ENCODE data around the gene MAT2A. TPM values are rescaled to one million over a fixed set of nuclear protein-coding genes. Genes with fewer than 3 reads are reported as not detected.

Gene MAT2A
- total and polyA plus RNA-seq, 9 of the 15 experiments (the other 6 are each of a cell fraction or from before 2014, with no cell fraction given): 130 to 1,027 (median 240) TPM

GRCh38 chr2:85538507-85539360, at the start of gene MAT2A (continued):
- TF ChIP-seq HES1 (IDR thresholded peaks at IDR 0.05; ENCODE audit: low read depth) (no peak), CBX8 (IDR thresholded peaks at IDR 0.05; ENCODE audit: borderline replicate concordance, extremely low read depth, low read depth, low read length, poor library complexity, severe bottlenecking) (no peak), ZKSCAN1 (IDR thresholded peaks at IDR 0.05; ENCODE audit: low read depth, low read length) (0 out of 2 replicates have a peak, but pooled peaks have one; percentile 15), ZNF224 (CRISPR knock-in tag; IDR thresholded peaks at IDR 0.05) (no peak; the same call in 1 of the 2 replicates), NFYB (IDR thresholded peaks at IDR 0.05; ENCODE audit: extremely low read depth, insufficient read length) (no peak), MLX (CRISPR knock-in tag; conservative IDR thresholded peaks at IDR 0.05) (peak in 1 of 2 experiments; percentile 84; a peak in 1 of 4 replicates), PYGO2 (tag; IDR thresholded peaks at IDR 0.05) (no peak), PREB (CRISPR knock-in tag; IDR thresholded peaks at IDR 0.05) (peak; percentile 25; the same call in 1 of the 2 replicates), NELFE (IDR thresholded peaks at IDR 0.05; ENCODE audit: insufficient read depth, insufficient read length) (peak; percentile 96), SIN3A (IDR thresholded peaks at IDR 0.05; ENCODE audit: borderline replicate concordance in 2 of 2, control insufficient read depth in 1 of 2, low read depth in 2 of 2, low read length in 2 of 2) (peak; percentile 47 to 76; a peak in 1 of 4 replicates), NFE2 (IDR thresholded peaks at IDR 0.05; ENCODE audit: low read depth) (peak; percentile 26; the same call in 1 of the 2 replicates), ASH1L (IDR thresholded peaks at IDR 0.05; ENCODE audit: borderline replicate concordance, low read depth, partially characterized antibody) (peak; percentile 82), FOXJ2 (tag; IDR thresholded peaks at IDR 0.05) (peak; percentile 85), ARID3A (IDR thresholded peaks at IDR 0.05; ENCODE audit: borderline replicate concordance, low read depth, low read length) (no peak), TRIM24 (IDR thresholded peaks at IDR 0.05) (peak in 1 of 2 experiments; percentile 73; a peak in 2 of 4 replicates), E2F5 (CRISPR knock-in tag; IDR thresholded peaks at IDR 0.05) (peak; percentile 91), MXI1 (IDR thresholded peaks at IDR 0.05; ENCODE audit: low read depth, low read length) (no peak), MTF1 (CRISPR knock-in tag; IDR thresholded peaks at IDR 0.05; ENCODE audit: borderline replicate concordance) (no peak), XRCC3 (IDR thresholded peaks at IDR 0.05) (no peak), HMBOX1 (IDR thresholded peaks at IDR 0.05) (no peak)

Data from K562 (cell line).